H9 (cell line): ENCODE data around the gene F2RL3. TPM values are rescaled to one million over a fixed set of nuclear protein-coding genes. Genes with fewer than 3 reads are reported as not detected.

ENCODE experiments used
- DNase-seq: peaks from one replicate; pipeline ENCODE4 v3.0.0-alpha.2; 2017
- H2AFZ ChIP-seq: one replicate; pipeline ENCODE4 v1.6.1; 2013; ENCODE audit warnings: mild to moderate bottlenecking, low read length, control low read depth, moderate library complexity
- H2AK5ac ChIP-seq: 2 replicates; pipeline ENCODE4 v1.6.1; 2013; ENCODE audit warnings: low read length, control low read depth, mixed read lengths; ENCODE audit not compliant: insufficient read length
- H2BK120ac ChIP-seq: one replicate; pipeline ENCODE4 v1.6.1; 2013; ENCODE audit warnings: low read depth, mild to moderate bottlenecking, low read length, control low read depth, inconsistent platforms; ENCODE audit not compliant: poor library complexity, severe bottlenecking
- H2BK12ac ChIP-seq: 2 replicates; pipeline ENCODE4 v1.6.1; 2013; ENCODE audit warnings: low read length, control low read depth, mixed read lengths, low read depth; ENCODE audit not compliant: insufficient read length
- H2BK15ac ChIP-seq: 2 replicates; pipeline ENCODE4 v1.6.1; 2013; ENCODE audit warnings: low read depth, low read length, control low read depth
- H2BK20ac ChIP-seq: one replicate; pipeline ENCODE4 v1.6.1; 2013; ENCODE audit warnings: low read depth, mild to moderate bottlenecking, low read length, control low read depth, inconsistent platforms; ENCODE audit not compliant: poor library complexity, severe bottlenecking
- H2BK5ac ChIP-seq: 2 replicates; pipeline ENCODE4 v1.6.1; 2013; ENCODE audit warnings: low read length, control low read depth, mixed read lengths; ENCODE audit not compliant: insufficient read length
- H3K14ac ChIP-seq: 2 replicates; pipeline ENCODE4 v1.6.1; 2013; ENCODE audit warnings: low read length, control low read depth; ENCODE audit not compliant: insufficient read depth
- H3K18ac ChIP-seq: 2 replicates; pipeline ENCODE4 v1.6.1; 2013; ENCODE audit warnings: low read depth, mild to moderate bottlenecking, mixed read lengths, low read length, control low read depth; ENCODE audit not compliant: insufficient read length
- H3K23ac ChIP-seq: 2 replicates; pipeline ENCODE4 v1.6.1; 2013; ENCODE audit warnings: low read length, control low read depth, mixed read lengths, low read depth; ENCODE audit not compliant: insufficient read length
- H3K23me2 ChIP-seq: 2 replicates; pipeline ENCODE4 v1.6.1; 2013; ENCODE audit warnings: low read depth, mild to moderate bottlenecking, mixed read lengths, low read length, control low read depth; ENCODE audit not compliant: insufficient read length, poor library complexity, severe bottlenecking
- H3K27ac ChIP-seq: 2 replicates; pipeline ENCODE4 v1.5.1; 2013; ENCODE audit warnings: low read length, control low read depth, mixed read lengths, low read depth; ENCODE audit not compliant: insufficient read length
- H3K27me3 ChIP-seq: 2 replicates; pipeline ENCODE4 v1.6.1; 2013; ENCODE audit warnings: low read length, control low read depth, inconsistent platforms; ENCODE audit not compliant: insufficient read depth
- H3K4ac ChIP-seq: 2 replicates; pipeline ENCODE4 v1.6.1; 2013; ENCODE audit warnings: low read depth, mild to moderate bottlenecking, control low read depth, inconsistent platforms, low read length, moderate library complexity
- H3K4me1 ChIP-seq: 2 replicates; pipeline ENCODE4 v1.6.1; 2013; ENCODE audit warnings: low read length, control low read depth, inconsistent platforms; ENCODE audit not compliant: insufficient read depth
- H3K4me2 ChIP-seq: 2 replicates; pipeline ENCODE4 v1.6.1; 2013; ENCODE audit warnings: low read length, control low read depth, mixed read lengths; ENCODE audit not compliant: insufficient read length, insufficient read depth
- H3K56ac ChIP-seq: 2 replicates; pipeline ENCODE4 v1.6.1; 2013; ENCODE audit warnings: low read depth, mild to moderate bottlenecking, mixed read lengths, low read length, control low read depth; ENCODE audit not compliant: insufficient read length
- H3K79me1 ChIP-seq: 2 replicates; pipeline ENCODE4 v1.6.1; 2013; ENCODE audit warnings: low read depth, mild to moderate bottlenecking, moderate library complexity, low read length, control low read depth, inconsistent platforms; ENCODE audit not compliant: insufficient read depth, poor library complexity, severe bottlenecking
- H3K79me2 ChIP-seq: 2 replicates; pipeline ENCODE4 v1.6.1; 2013; ENCODE audit warnings: low read length, control low read depth, inconsistent platforms; ENCODE audit not compliant: insufficient read depth
- H3K9ac ChIP-seq: 2 replicates; pipeline ENCODE4 v1.6.1; 2013; ENCODE audit warnings: low read length, control low read depth, mixed read lengths; ENCODE audit not compliant: insufficient read length; ENCODE audit errors: extremely low read depth
- H3K9me3 ChIP-seq: one replicate; pipeline ENCODE4 v1.6.1; 2013; ENCODE audit warnings: low read depth, low read length, inconsistent platforms; ENCODE audit not compliant: control insufficient read depth
- H3T11ph ChIP-seq: one replicate; pipeline ENCODE4 v1.6.1; 2013; ENCODE audit warnings: mild to moderate bottlenecking, low read length, control low read depth, inconsistent platforms
- H4K20me1 ChIP-seq: one replicate; pipeline ENCODE4 v1.6.1; 2013; ENCODE audit not compliant: control insufficient read depth, insufficient read length, insufficient read depth
- H4K5ac ChIP-seq: 2 replicates; pipeline ENCODE4 v1.6.1; 2013; ENCODE audit warnings: low read depth, mild to moderate bottlenecking, mixed read lengths, low read length, control low read depth; ENCODE audit not compliant: insufficient read length
- H4K8ac ChIP-seq: replicated peaks from 2 replicates; pipeline ENCODE4 v1.6.1; 2013; ENCODE audit warnings: low read length, control low read depth, mixed read lengths, low read depth; ENCODE audit not compliant: insufficient read length
- H4K91ac ChIP-seq: 2 replicates; pipeline ENCODE4 v1.6.1; 2013; ENCODE audit warnings: low read depth, mild to moderate bottlenecking, moderate library complexity, mixed read lengths, low read length, control low read depth; ENCODE audit not compliant: insufficient read length
- H3K27ac Mint-ChIP-seq, 3 experiments: 2 replicates in 2 of 3; 3 replicates in 1 of 3; pipeline ENCODE4 v1.8.0; 2020 to 2021; ENCODE audit warnings: mixed read lengths in 3 of 3, mild to moderate bottlenecking in 1 of 3, moderate library complexity in 1 of 3
- H3K27me3 Mint-ChIP-seq: 2 replicates; pipeline ENCODE4 v1.8.0; 2021; ENCODE audit warnings: low read depth, mild to moderate bottlenecking, moderate library complexity, mixed read lengths
- H3K36me3 Mint-ChIP-seq, 3 experiments: 2 replicates in 2 of 3; 3 replicates in 1 of 3; pipeline ENCODE4 v1.8.0; 2020 to 2021; ENCODE audit warnings: low read depth in 3 of 3, mixed read lengths in 3 of 3; ENCODE audit not compliant: insufficient read depth in 1 of 3
- H3K4me1 Mint-ChIP-seq, 2 experiments: 2 replicates each; pipeline ENCODE4 v1.8.0; 2020; ENCODE audit warnings: mixed read lengths in 2 of 2
- H3K4me3 Mint-ChIP-seq, 2 experiments: 2 replicates in 1 of 2; 3 replicates in 1 of 2; pipeline ENCODE4 v1.8.0; 2020 to 2021; ENCODE audit warnings: mild to moderate bottlenecking in 2 of 2, mixed read lengths in 2 of 2, moderate library complexity in 1 of 2
- H3K9me3 Mint-ChIP-seq, 2 experiments: 2 replicates in 1 of 2; 3 replicates in 1 of 2; pipeline ENCODE4 v1.8.0; 2020; ENCODE audit warnings: mild to moderate bottlenecking in 2 of 2, mixed read lengths in 2 of 2, moderate library complexity in 1 of 2
- WGBS: extraction: QIAGEN DNeasy Blood & Tissue Kit; methylation state at CpG from one replicate; pipeline ENCODE4 v1.1.7; 2013; ENCODE audit warnings: missing lambda C conversion rate, low lambda C conversion rate, mixed read lengths; ENCODE audit not compliant: insufficient read length; ENCODE audit errors: extremely low coverage; 5-methylcytosine and 5-hydroxymethylcytosine counted together
- long read RNA-seq: library from polyadenylated mRNA; unstranded; transcript quantifications from one replicate; pipeline ENCODE4 v2.0.0, GENCODE V29; 2020
- total RNA-seq: library from RNA; stranded (reverse); gene quantifications from 2 replicates; pipeline ENCODE4 v1.2.1, GENCODE V29; 2021
- TF ChIP-seq, protein P1 (sequence below): fragments of 200-600 bp; sonication (generic); conservative IDR thresholded peaks from 3 replicates; pipeline ENCODE4 v1.8.0; 2021; ENCODE audit warnings: antibody characterized with exemption, mild to moderate bottlenecking

Gene F2RL3
- not detected in 2 replicates for total RNA-seq
- long read RNA-seq: 0 reads

DNA sequence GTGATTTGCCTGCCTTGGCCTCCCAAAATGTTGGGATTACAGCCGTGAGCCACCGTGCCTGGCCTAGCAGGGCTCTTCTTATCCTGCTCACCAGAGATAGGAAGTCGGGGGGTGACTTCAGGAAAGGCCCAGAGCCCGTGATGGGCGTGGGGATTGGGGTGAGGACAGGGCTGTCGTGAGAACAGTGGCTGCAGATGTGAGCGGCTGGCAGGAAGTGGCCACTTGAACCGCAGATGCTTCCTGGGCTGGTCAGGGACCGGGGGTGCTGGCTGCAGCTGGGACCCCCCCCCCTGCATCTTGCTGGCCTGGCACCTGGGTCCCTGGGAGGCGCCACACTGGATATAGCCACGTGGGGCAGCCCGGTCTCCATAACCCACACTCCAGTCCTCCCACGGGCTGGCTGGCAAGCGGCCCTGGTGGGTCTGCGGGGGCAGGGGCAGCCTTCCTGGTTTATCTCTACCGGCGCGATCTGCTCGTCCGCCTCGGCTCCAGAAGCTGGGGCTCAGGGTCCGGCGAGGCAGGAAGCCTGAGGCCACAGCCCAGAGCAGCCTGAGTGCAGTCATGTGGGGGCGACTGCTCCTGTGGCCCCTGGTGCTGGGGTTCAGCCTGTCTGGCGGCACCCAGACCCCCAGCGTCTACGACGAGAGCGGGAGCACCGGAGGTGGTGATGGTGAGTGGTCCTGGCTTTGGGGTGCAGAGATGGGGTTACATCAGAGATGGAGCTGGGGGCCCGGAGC lies at the start of gene F2RL3:
TSS of gene F2RL3 (plus strand) at position 371 of the 737 bp plus-strand sequence. CDS start at position 562, 191 bp downstream.
- H4K5ac ChIP-seq: no peak within 1 kb of the TSS
- H3K27ac ChIP-seq: no peak within 1 kb of the TSS
- no peak for DNase-seq
- H2BK12ac ChIP-seq: no peak within 1 kb of the TSS
- no peak within 1 kb of the TSS for H2BK120ac ChIP-seq
- no peak within 1 kb of the TSS for H3K4ac ChIP-seq
- no peak within 1 kb of the TSS for H4K8ac ChIP-seq
- Mint-ChIP-seq H3K4me3 (no peak within 1 kb of the TSS; a peak in 1 of 5 replicates), H3K27ac (0 out of 7 replicates have a peak within 1 kb of the TSS, but pooled peaks of 1 of the 3 experiments have one; percentile 34), H3K9me3 (no peaks in the 10 kb centered on the region), H3K4me1 (no peaks in the 10 kb centered on the region; a peak in 1 of 4 replicates), H3K27me3 (peaks cover 2% of the 10 kb centered on the region; the same call in 1 of the 2 replicates), H3K36me3 (no peaks in the 10 kb centered on the region)
- H3K79me2 ChIP-seq: no peaks in the 10 kb centered on the region
- no peak within 1 kb of the TSS for H3K56ac ChIP-seq
- H2AFZ ChIP-seq: no peak within 1 kb of the TSS
- no peak within 1 kb of the TSS for H3K23ac ChIP-seq
- no peak within 1 kb of the TSS for H2BK5ac ChIP-seq
- H4K20me1 ChIP-seq: no peaks in the 10 kb centered on the region
- H3K4me1 ChIP-seq: no peaks in the 10 kb centered on the region
- H2BK15ac ChIP-seq: no peak within 1 kb of the TSS
- H3K4me2 ChIP-seq: no peak within 1 kb of the TSS
- no peak within 1 kb of the TSS for H3K9ac ChIP-seq
- H3K23me2 ChIP-seq: no peaks in the 10 kb centered on the region
- H3K9me3 ChIP-seq: no peaks in the 10 kb centered on the region
- no peak within 1 kb of the TSS; the same call in 1 of the 2 replicates for H3K14ac ChIP-seq
- no peak within 1 kb of the TSS for H3T11ph ChIP-seq
- no peaks in the 10 kb centered on the region for H3K79me1 ChIP-seq
- no peak within 1 kb of the TSS for H2BK20ac ChIP-seq
- H3K18ac ChIP-seq: no peak within 1 kb of the TSS
- WGBS: no CpG with 5 or more reads among the region's 31 CpGs
- H4K91ac ChIP-seq: no peak within 1 kb of the TSS
- TF ChIP-seq, protein P1, sequence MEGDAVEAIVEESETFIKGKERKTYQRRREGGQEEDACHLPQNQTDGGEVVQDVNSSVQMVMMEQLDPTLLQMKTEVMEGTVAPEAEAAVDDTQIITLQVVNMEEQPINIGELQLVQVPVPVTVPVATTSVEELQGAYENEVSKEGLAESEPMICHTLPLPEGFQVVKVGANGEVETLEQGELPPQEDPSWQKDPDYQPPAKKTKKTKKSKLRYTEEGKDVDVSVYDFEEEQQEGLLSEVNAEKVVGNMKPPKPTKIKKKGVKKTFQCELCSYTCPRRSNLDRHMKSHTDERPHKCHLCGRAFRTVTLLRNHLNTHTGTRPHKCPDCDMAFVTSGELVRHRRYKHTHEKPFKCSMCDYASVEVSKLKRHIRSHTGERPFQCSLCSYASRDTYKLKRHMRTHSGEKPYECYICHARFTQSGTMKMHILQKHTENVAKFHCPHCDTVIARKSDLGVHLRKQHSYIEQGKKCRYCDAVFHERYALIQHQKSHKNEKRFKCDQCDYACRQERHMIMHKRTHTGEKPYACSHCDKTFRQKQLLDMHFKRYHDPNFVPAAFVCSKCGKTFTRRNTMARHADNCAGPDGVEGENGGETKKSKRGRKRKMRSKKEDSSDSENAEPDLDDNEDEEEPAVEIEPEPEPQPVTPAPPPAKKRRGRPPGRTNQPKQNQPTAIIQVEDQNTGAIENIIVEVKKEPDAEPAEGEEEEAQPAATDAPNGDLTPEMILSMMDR: no peak
- no peak within 1 kb of the TSS for H2AK5ac ChIP-seq
- H3K27me3 ChIP-seq: no peaks in the 10 kb centered on the region
